Esophagus muscularis mucosa (tissue), 3 donors: ENCODE results near the gene CORO2B.

Experiments
- EP300 ChIP-seq: sonication (generic); formaldehyde crosslinking; IDR thresholded peaks from one replicate; pipeline ENCODE4 v1.6.1; 2017; ENCODE audit warnings: antibody characterized with exemption
- TF ChIP-seq, protein P1 (sequence below), 3 experiments: fragments of 200-600 bp in 2 of 3; fragments of 450-650 bp in 1 of 3; sonication (generic) in 2 of 3; IDR thresholded peaks; one replicate each; pipeline ENCODE4 v1.5.1; 2017 to 2019; ENCODE audit warnings: antibody characterized with exemption in 3 of 3, mild to moderate bottlenecking in 2 of 3, moderate library complexity in 1 of 3

DNA sequence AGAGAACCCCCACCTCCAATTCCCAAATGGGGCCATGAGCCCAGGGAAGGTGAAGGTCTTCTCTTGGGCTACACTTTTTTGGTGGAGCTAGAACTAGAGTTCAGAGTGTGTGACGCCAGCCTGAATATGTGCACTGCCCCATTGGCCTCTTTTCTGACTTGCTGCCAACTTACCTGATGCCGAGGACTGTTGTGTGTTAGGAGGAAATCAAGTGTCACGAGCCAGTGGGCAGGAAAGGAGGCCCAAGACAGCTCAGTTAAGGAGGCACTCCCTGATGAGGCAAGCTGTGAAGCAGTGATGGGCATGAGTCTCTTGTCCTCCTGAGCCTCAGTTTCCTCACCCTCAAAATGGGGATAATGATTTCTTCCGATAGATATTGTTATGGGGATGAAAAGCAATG is 134.1 kb downstream of the CORO2B start:
- TF ChIP-seq, protein P1, sequence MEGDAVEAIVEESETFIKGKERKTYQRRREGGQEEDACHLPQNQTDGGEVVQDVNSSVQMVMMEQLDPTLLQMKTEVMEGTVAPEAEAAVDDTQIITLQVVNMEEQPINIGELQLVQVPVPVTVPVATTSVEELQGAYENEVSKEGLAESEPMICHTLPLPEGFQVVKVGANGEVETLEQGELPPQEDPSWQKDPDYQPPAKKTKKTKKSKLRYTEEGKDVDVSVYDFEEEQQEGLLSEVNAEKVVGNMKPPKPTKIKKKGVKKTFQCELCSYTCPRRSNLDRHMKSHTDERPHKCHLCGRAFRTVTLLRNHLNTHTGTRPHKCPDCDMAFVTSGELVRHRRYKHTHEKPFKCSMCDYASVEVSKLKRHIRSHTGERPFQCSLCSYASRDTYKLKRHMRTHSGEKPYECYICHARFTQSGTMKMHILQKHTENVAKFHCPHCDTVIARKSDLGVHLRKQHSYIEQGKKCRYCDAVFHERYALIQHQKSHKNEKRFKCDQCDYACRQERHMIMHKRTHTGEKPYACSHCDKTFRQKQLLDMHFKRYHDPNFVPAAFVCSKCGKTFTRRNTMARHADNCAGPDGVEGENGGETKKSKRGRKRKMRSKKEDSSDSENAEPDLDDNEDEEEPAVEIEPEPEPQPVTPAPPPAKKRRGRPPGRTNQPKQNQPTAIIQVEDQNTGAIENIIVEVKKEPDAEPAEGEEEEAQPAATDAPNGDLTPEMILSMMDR (IDR thresholded peaks at IDR 0.05): no peak
- no peak for TF ChIP-seq EP300
